ENCODE measurements around the gene SIGLEC11.

Gene SIGLEC11

GRCh38 chr19:49921871-49922795 lies 38.8 kb downstream of the SIGLEC11 start:
- ATAC-seq = no peak; the same call in 2 of the 3 replicates

DNA sequence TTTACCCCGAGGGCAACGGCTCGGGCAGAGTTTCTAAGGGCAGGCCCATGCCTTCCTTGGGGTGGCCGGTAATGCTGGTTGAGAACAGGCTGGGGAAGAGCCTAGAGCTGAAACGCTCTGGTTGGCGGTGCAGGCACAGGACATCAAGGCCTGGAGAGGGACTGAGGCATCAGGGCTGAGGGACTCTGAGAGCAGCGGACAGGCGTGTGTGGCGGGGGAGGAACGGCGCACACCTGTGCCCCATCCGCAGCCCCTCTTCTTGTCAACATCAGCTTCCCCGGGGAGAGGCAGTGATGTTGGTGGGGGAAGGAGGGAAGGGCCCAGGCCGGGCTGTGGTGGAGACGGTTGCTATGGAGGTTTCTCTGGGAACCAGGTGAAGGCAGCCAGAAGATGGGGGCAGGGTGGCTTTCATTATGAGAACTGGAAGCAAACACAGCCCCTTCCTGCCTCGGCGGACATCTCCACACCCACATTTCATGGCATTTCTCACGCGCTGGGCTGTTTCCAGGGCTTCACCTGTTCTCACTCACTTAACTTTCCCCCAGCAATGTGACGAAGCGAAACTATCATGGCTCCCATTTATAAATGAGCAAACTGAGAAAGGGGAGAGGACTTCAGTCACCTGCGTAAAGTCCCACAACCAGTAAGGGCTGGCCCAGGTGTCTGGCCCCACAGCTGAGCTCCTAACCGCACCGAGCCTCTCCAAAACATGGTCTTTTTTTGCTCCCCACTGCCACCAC lies 40.2 kb downstream of the SIGLEC11 start:
- ATAC-seq = no peak
- TF ChIP-seq ZC3H10 (CRISPR knock-in tag; IDR thresholded peaks at IDR 0.05) (no peak), RARB (CRISPR knock-in tag; IDR thresholded peaks at IDR 0.05) (no peak), GLIS3 (CRISPR knock-in tag; IDR thresholded peaks at IDR 0.05) (no peak), ESRRG (CRISPR knock-in tag; IDR thresholded peaks at IDR 0.05) (no peak), TCF4 (CRISPR knock-in tag; IDR thresholded peaks at IDR 0.05; ENCODE audit: borderline replicate concordance) (no peak), PPARA (CRISPR knock-in tag; IDR thresholded peaks at IDR 0.05; ENCODE audit: borderline replicate concordance) (no peak), BACH2 (CRISPR knock-in tag; IDR thresholded peaks at IDR 0.05; ENCODE audit: borderline replicate concordance) (no peak), ZNF70 (CRISPR knock-in tag; IDR thresholded peaks at IDR 0.05) (no peak), ARNTL (CRISPR knock-in tag; IDR thresholded peaks at IDR 0.05; ENCODE audit: borderline replicate concordance, low read depth) (no peak), SNAI2 (CRISPR knock-in tag; IDR thresholded peaks at IDR 0.05) (no peak)
- TF ChIP-seq, protein P1, sequence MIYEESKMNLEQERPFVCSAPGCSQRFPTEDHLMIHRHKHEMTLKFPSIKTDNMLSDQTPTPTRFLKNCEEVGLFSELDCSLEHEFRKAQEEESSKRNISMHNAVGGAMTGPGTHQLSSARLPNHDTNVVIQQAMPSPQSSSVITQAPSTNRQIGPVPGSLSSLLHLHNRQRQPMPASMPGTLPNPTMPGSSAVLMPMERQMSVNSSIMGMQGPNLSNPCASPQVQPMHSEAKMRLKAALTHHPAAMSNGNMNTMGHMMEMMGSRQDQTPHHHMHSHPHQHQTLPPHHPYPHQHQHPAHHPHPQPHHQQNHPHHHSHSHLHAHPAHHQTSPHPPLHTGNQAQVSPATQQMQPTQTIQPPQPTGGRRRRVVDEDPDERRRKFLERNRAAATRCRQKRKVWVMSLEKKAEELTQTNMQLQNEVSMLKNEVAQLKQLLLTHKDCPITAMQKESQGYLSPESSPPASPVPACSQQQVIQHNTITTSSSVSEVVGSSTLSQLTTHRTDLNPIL (CRISPR knock-in tag; IDR thresholded peaks at IDR 0.05; ENCODE audit: low read depth) = no peak

More at GRCh38 chr19:49921871-49922795, 38.8 kb downstream of the SIGLEC11 start:
- TF ChIP-seq RARB (CRISPR knock-in tag; IDR thresholded peaks at IDR 0.05) (no peak), BACH2 (CRISPR knock-in tag; IDR thresholded peaks at IDR 0.05; ENCODE audit: borderline replicate concordance) (no peak), GLIS3 (CRISPR knock-in tag; IDR thresholded peaks at IDR 0.05) (no peak), CSRNP3 (CRISPR knock-in tag; IDR thresholded peaks at IDR 0.05) (no peak), ZNF565 (CRISPR knock-in tag; conservative IDR thresholded peaks at IDR 0.05; ENCODE audit: low read depth) (no peak), CSDC2 (CRISPR knock-in tag; IDR thresholded peaks at IDR 0.05) (no peak), SNAI2 (CRISPR knock-in tag; IDR thresholded peaks at IDR 0.05) (no peak), TSHZ2 (CRISPR knock-in tag; IDR thresholded peaks at IDR 0.05) (no peak), OSR1 (CRISPR knock-in tag; IDR thresholded peaks at IDR 0.05) (no peak), ZFP3 (CRISPR knock-in tag; IDR thresholded peaks at IDR 0.05) (no peak), PPARA (CRISPR knock-in tag; IDR thresholded peaks at IDR 0.05; ENCODE audit: borderline replicate concordance) (no peak), ESRRG (CRISPR knock-in tag; IDR thresholded peaks at IDR 0.05) (no peak), TOX (CRISPR knock-in tag; IDR thresholded peaks at IDR 0.05; ENCODE audit: borderline replicate concordance) (no peak), ZFP30 (CRISPR knock-in tag; IDR thresholded peaks at IDR 0.05) (no peak), ZNF70 (CRISPR knock-in tag; IDR thresholded peaks at IDR 0.05) (no peak)
- TF ChIP-seq, protein P1 (CRISPR knock-in tag; IDR thresholded peaks at IDR 0.05; ENCODE audit: low read depth) = no peak
- TF ChIP-seq, protein P2, sequence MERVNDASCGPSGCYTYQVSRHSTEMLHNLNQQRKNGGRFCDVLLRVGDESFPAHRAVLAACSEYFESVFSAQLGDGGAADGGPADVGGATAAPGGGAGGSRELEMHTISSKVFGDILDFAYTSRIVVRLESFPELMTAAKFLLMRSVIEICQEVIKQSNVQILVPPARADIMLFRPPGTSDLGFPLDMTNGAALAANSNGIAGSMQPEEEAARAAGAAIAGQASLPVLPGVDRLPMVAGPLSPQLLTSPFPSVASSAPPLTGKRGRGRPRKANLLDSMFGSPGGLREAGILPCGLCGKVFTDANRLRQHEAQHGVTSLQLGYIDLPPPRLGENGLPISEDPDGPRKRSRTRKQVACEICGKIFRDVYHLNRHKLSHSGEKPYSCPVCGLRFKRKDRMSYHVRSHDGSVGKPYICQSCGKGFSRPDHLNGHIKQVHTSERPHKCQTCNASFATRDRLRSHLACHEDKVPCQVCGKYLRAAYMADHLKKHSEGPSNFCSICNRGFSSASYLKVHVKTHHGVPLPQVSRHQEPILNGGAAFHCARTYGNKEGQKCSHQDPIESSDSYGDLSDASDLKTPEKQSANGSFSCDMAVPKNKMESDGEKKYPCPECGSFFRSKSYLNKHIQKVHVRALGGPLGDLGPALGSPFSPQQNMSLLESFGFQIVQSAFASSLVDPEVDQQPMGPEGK (CRISPR knock-in tag; IDR thresholded peaks at IDR 0.05; ENCODE audit: borderline replicate concordance) = no peak
- TF ChIP-seq, protein P3, sequence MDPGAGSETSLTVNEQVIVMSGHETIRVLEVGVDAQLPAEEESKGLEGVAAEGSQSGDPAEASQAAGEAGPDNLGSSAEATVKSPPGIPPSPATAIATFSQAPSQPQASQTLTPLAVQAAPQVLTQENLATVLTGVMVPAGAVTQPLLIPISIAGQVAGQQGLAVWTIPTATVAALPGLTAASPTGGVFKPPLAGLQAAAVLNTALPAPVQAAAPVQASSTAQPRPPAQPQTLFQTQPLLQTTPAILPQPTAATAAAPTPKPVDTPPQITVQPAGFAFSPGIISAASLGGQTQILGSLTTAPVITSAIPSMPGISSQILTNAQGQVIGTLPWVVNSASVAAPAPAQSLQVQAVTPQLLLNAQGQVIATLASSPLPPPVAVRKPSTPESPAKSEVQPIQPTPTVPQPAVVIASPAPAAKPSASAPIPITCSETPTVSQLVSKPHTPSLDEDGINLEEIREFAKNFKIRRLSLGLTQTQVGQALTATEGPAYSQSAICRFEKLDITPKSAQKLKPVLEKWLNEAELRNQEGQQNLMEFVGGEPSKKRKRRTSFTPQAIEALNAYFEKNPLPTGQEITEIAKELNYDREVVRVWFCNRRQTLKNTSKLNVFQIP (CRISPR knock-in tag; IDR thresholded peaks at IDR 0.05; ENCODE audit: borderline replicate concordance, low read depth) = no peak
